Lung microvascular endothelial cell (primary cell): Measurements from ENCODE around the gene CCDC50. TPM values are rescaled to one million over a fixed set of nuclear protein-coding genes. Genes with fewer than 3 reads are reported as not detected.

Source experiments
- DNase-seq, 2 donors: peaks; one replicate each; pipeline versions ENCODE4 v3.0.0 to v3.0.0-alpha.2; 2010; ENCODE audit warnings: low read depth in 2 of 2
- total RNA-seq: library from RNA; depleted of rRNA; stranded (reverse); fragments of >200 nt; gene quantifications from 2 replicates; pipeline ENCODE4 v1.2.1, GENCODE V29; 2014

Gene CCDC50
- total RNA-seq, 1 donor from 2014 or later = 93.5 TPM

DNA sequence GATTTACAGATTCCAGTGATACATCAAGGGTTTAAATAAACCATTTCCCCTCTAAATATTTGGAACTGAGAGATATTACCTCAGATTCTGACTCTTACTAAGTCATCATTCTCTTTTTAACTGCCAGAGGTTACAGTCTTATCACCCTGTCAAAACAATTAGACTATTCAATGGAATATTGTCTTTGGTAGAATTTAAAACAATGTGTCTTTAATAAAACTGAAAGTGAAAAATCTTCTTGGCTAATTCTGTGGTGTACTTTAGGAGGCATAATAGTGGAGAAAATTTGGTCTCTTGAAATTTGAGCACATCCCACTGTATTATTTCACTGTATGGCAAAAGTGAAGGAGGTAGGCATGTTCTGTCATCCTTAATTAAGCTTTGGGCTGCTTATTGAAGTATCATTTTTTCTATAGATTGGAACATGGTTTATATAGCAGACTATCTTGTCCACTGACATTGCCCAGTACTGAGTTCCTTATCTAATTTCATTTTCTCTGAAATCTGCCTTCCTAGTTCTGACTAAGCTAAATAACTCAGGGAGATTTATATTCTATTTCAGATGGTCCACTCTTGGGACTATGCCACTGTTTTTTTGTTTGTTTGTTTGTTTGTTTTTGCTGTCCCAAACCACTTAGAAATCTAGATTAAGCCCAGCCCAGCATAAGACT is 49.1 kb downstream of the CCDC50 start:
- no peak for DNase-seq

DNA sequence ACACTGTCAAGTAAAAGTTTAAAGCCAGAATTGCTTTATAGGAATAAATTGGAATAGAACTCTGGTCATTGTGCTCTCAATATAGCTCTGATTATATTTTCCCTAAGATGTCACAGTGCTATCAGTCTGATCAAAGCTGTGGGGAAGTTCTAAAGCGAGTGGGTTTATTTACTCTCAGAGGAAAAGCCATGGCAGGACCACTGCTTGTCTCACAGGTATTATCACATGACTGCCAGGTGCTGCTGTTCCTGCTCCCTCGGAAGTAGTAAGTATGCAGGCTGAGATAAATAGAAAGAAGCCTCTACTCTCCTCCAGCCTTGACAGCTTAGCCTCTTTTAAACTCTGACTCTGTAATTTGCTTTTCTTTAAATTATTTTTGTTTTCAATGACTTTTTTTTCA is 50.3 kb downstream of the CCDC50 start:
- DNase-seq = no peak

DNA sequence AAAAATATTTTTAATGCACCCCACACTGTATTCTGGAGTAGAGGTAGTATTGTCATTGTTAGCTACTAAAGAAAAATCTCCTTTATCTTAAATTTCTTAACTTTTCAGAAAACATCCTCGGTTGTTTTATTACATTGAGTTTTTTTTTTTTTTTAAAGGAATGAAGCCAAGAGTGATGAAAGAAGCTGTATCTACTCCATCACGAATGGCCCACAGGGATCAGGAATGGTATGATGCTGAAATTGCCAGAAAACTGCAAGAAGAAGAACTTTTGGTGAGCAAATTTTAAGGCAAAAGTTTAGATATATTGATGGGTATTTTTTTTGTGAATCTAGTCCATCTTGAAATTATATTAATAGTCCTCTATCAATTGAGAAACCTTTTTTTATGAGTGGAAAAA is 50.8 kb downstream of the CCDC50 start:
- no peak for DNase-seq

DNA sequence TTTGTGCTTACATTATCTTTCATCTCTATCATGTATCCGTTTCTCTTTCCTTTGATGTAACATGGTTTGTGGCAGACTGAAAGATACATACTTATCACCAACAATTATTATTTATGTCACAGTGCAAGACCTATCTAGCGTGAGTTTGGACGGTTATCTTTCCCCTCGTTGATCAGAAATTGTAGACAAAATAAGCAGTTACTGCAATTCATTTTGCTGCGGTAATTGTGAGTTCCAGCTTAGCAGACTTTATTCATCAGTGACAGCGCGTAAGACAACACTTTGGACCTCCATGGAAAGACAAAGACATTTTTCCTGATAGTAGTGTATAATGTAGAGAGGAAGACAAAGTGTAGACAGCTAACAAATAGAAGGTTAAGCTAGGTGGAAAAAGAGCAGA is 52.1 kb downstream of the CCDC50 start:
- no peak for DNase-seq

DNA sequence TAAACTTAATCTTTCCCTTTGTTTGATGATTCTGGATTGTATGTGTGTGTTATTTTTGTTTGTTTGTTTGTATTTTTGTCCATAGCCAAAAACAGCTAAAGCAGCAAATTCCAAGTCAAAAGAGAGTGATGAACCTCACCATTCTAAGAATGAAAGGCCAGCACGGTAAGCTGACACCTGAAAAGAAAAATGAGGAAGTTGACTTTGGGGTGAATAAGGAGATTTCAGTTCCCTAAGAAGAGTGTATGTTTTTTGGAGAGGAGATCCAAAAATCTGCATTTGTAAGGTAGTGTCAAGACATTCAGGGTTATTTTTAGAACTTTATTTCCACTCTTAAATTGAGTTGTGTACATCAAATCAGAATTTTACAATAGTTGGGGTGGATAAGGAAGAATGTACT is 53.5 kb downstream of the CCDC50 start:
- DNase-seq = no peak

DNA sequence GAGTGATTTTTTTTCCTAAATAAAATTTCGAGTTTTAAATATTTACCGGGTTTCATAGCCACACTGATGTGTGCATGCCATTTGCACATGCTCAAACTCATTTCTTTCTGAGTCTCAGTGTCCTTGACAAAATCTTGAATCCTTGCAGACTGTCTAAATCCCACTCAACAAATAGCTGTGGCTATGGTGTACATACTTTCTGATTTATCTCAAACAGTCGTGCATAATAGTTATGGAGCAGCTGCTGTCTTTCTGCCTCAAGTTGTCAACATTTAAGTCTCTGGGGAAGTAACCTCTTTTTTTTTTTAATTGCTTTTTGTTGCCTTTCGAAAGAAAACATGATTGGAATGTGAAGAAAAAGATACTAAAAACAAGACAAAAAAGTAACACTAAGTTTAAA is 53.9 kb downstream of the CCDC50 start:
- DNase-seq = no peak

DNA sequence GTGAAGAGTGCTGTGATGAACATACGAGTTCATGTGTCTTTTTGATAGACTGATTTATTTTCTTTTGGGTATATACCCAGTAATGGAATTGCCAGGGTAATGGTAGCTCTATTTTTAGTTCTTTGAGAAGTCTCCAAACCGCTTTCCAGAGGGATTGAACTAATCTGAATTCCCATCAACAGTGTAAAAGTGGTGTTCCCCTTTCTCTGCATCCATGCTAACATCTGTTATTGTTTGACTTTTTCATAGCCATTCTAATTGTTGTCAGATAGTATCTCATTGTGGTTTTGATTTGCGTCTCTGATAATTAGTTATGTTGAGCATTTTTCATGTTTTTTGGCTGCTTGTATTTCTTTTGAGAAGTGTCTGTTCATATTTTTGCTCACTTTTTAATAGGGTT is 55.9 kb downstream of the CCDC50 start:
- no peak for DNase-seq

DNA sequence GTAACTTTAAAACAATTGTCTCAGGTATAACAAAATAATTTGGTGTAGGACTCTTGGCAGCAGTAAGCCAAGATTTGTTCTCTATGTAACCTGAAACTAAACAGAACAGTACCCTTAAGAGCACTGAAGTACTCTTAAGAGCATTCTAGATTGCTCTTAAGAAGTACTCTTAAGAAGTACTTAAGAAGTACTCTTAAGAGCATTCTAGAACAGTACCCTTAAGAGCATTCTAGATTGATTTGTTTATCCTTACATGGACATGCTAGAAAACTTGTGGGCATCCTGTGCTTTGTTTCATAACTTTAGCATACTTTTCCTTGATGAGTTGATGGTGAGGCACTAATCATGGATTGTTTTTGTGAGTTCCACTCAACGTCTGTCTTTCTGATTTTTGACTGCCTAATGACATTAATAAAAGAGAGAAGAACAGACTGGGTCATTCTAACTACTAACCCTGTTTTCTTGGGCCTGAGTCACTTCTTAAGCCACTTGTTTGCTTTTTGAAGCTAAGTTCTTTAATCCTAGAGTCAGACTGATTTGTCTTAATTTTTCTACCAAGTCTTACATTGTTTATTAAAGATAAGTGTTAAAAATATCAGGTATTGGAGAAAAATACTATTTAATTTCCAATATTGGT is 58.4 kb downstream of the CCDC50 start:
- peak in 1 of 2 donors; percentile 21 for DNase-seq

DNA sequence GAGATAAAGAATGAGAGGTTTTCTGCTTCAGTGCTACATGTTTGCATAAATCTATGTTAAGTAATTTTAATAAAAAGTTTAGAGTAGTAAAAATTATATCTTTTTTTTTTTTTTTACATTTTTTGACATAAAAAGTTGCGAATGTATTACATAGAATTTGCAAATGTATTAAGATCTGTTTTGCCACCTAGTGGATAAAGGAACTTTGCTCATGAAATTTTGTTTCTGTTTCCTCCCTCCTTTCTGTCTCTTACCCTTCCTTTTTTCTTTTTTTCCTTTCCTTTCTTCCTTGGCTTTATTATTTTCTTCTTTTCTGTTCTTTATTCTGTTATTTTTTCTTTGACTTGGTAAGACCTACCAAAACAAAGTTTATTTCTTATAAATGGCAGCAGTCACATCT is 59.6 kb downstream of the CCDC50 start:
- DNase-seq = peak; percentile 32 to 52

DNA sequence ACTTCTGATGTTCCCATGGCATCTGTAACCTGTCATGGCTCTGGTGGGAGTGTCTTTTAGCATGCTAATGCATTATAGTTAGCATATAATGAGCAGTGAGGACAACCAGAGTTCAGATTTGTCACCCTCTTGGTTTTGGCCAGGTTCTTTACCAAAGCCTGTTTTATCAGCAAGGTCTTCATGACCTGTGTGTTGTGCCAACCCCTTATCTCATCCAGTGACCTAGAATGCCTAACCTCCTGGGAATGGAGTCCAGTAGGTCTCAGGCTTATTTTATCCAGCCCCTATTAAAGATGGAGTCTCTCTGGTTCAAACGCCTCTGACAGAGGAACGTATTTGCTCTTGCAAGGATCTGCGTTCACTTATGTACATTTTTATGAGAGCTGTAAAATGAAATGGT is 61.4 kb downstream of the CCDC50 start:
- no peak for DNase-seq

DNA sequence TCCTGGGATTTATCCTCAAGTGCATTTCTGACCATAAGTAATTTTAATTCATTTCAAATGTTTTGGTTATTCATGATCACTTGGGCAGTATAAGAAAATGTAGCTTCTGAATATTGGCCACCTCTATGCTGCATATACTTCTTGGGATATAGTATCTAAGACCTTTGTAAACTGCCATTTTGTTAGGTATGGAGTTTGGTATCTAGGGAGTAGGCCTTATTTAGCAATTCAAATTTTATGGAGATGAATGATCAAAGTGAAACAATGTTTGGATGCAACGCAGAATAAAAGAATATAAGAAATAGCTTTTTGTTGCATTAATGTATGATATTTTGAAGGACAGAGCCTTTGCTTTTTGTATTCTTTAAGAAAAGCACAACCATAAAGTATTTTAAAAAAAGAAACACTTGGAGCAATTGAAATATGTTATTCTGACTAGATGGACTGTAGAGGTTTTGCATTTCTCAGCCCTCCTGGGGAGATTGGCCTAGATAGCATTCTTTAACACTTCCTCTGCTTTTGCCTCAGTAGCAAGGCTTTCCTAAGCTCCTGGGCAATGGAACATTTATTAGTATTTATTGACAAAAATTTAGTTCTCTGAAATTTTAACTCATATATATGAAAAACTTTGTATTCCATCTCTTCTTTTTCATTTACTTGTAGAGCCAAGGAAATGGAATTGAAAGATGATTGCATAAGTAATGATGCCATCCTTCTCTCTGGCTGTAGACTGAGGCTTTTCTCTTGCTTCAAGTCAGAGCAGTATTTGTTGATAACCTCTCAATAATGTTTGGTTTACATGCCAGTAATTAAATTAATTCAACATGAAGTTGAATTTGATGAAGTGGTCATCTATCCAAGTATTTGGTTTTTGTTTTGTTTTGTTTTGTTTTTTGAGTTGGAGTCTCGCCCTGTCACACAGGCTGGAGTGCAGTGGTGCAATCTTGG is 62.9 kb downstream of the CCDC50 start:
- DNase-seq = no peak

DNA sequence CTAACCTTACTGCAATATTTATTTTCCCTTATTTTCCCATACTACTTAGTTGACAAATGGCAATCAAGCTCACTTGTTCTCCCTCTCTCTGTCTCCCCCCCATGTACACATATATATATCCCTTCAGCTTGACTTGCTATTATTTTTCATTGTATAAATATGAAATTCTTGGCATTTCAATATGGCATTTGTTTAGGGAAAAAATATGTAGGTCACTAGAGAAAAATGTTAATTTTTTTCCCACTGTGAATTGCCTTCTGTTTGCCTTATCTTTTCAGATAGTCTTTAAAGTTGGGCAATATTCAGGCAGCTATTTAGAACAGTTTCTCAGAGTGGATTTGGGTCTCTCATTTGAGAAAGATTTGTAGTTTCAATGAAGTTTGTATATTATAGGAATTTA is 64.0 kb downstream of the CCDC50 start:
- DNase-seq = no peak

DNA sequence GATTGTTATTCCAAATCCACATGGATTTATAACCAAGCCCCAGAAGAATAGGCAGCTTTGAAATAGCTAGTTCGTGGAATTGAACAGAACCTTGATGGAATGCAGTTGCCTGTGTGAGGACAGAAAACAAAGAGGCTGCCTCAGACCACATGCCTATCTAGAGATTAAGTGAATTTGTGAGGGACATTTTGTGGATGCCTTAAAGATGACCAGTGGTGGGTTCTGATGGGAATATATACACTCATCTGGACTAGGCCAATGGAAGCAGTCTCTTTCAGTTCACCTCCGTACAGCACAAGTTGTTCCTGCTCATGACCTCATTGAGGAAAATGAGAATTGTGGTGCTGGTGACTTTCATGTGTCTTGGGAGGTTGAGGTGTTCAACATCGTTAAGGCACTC is 68.6 kb downstream of the CCDC50 start:
- no peak for DNase-seq

DNA sequence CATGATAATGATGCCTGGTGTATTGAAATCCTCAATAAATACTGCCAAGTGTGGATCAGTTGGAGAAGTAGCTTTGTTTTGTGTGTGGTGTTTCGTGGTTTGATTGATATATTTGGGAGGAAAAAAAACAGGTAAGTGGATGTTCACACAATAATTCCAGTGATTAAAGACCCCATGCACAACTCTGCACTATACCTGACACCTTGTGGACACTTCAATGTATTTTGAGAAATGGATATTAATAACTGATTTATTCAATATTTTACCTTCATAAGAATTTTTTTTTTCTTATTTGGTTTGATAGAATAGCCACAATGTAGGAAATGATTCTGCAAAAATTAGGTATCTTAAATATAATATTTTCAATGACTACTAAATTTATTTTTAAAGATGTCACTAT is 69.4 kb downstream of the CCDC50 start:
- no peak for DNase-seq

DNA sequence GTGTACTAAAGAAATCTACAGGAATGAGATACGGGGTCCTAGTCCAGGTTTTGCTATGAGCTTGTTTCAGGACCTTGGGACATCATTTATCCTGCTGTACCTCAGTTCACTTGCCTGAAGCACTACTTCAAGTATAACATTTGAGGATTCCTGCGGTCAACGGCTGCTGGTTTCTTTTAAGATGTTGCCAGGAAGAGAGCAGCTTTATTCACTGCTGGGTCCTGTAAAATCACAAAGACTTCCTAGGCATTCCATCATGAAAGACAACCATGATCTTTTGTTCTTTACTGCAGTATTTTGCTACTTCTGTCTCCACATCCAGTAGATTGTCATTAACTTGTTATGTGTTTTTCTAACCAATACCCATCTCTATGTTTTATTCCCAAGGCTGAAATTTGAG is 70.7 kb downstream of the CCDC50 start:
- DNase-seq = no peak

DNA sequence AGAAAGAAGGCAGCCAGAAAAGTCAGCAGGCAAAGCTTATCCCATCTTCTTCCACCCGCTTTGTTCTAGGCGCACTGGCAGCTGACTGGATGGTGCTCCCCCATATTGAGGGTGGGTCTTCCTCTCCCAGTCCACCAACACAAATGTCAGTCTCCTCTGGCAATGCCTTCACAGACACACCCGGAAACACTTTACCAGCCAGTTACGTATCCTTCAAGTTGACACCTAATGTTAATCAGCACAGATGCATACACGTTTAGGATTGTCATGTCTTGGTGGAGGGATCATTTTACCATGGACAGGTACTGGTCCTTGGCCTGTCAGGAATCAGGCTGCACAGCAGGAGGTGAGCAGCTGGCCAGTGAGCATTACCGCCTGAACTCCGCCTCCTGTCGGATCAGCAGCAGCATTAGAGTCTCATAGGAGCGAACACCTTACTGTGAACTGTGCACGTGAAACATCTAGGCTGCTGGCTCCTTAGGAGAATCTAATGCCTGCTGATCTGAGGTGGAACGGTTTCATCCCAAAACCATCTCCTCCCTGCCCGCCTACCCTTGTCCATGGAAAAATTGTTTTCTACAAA is 72.7 kb downstream of the CCDC50 start:
- DNase-seq = no peak

DNA sequence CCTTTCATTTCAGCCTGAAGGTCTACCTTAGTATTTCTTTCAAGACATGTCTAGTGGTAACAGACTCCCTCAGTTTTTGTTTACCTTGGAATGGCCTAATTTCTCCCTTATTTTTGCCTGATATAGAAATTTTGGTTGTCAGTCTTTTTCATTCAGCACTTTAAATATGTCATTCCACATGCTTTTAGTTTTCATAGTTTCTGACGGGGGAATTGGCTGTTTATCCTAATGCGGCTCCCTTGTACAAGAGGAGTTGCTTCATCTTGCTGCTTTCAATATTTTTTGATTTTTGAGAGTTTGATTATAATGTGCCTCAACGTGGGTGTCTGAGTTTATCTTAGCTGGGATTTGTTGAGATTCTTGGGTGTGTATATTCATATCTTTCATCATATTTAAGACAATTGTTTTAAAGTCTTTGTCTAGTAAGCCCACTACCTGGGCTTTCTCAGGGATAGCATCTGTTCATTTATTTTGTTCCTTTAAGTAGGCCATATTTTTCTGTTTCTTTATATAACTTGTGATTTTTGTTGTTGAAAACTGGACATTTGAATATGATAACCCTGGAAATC is 80.7 kb downstream of the CCDC50 start:
- DNase-seq = no peak

DNA sequence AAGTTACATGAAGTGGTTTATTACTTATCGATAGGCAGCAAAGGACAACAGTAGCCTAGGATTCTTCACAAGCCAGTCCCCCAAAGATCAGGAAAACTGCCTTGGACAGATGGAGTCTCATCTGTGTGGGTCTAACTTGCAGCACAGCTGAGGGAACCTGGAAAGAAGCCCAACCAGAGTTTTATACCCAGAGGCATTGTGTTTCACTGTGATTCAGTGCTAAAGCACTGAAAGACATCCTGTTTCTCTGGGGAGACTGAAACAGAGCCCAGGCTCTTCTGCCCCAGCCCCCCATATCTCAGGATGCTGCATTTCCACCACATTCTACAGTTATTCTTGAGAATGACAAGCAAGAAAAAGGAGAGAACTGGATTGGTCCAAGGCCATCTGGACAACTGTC is 83.6 kb downstream of the CCDC50 start:
- DNase-seq = peak; percentile 60 to 98

DNA sequence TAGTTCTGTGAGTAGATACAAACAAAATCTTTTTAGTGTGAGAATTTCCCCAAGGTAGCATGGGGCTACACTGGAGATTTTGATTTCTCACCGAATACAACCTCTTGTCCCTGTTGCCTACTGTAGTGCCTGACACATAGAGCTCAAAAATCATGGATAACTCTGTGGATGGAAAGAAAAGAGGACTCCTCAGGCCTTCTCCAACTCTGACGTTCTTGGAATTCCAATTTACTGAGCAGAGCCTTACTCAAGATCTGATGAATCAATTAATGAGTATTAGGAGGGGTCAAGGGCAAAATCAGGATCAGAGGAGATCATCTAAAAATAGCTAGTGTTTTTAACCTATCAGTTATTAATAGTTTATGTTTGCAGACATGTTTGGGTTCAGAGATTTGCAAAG is 85.1 kb downstream of the CCDC50 start:
- no peak for DNase-seq

DNA sequence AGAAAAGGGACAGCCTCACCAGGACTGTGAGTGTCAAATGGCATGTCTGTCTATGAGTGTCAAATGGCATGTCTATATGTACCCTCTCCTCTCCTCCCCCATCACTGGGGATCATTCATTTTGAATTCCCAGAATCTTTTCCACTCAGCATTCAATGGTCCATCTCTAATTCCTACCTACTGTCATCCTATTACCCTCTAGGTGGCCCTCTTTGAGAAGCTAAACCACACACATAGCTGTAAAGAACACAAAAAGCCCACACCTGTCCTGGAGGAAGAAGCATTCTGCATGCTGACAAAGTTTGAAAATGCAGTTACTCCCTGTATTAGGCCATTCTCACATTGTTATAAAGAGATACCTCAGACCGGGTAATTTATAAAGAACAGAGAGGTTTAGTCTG is 85.5 kb downstream of the CCDC50 start:
- DNase-seq = no peak

DNA sequence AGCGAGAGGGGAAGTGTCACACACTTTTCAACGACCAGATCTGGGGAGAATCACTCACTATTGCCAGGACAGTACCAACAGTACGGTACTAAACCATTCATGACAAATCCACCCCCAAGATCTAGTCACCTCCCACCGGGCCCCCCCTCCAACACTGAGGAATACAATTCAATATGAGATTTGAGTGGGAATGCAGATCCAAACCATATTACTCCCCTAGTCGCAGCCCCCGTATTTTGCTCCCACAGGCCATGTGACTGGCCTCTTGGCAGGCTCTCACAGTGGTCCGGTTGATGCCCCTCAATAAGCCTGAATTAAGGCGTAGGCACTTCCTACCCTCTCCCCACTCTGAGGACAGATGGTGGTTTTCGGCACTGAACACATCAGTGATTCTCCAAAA is 86.4 kb downstream of the CCDC50 start:
- no peak for DNase-seq

DNA sequence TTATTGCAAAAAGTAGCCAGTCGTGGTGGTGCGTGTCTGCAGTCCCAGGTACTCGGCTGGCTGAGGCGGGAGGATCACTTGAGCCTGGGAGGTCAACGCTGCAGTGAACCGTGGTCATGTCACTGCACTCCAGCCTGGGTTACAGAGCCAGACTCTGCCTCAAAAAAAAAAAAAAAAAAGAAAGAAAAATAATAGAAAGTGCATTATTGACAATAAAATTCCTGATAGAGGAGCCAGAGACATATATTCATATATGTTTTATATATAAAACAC is 88.2 kb downstream of the CCDC50 start:
- DNase-seq = no peak
